ENCODE measurements around the gene MSH4.

Gene MSH4

DNA sequence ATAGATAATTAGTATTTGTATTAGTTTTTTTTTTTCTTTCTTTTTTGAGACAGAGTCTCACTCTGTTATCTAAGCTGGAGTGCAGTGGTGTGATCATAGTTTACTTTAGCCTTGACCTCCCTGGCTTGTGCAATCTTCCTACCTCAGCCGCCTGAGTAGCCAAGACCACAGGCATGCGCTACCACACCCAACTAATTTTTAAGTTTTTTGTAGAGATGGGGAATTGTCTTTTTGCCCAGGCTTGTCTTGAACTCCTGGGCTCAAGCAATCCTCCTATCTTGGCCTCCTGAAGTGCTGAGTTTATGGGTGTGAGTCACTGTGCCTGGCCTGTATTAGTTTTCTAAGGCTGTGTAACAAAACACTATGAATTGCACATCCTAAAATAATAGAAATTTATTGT is 58.3 kb downstream of the MSH4 start:
- Histone ChIP-seq H3K9me2 (ENCODE audit: low read depth, low read length) (no peaks in the 10 kb centered on the region), H3K4me2 (ENCODE audit: low read length) (no peak overlapping the region), H3K9me3 (ENCODE audit: low read length) (no peaks in the 10 kb centered on the region), H3K9ac (ENCODE audit: low read length) (no peak overlapping the region), H3K27ac (ENCODE audit: low read depth, low read length, poor library complexity, severe bottlenecking) (no peak overlapping the region), H3K79me2 (ENCODE audit: insufficient read depth, low read length) (no peaks in the 10 kb centered on the region), H3K4me3 (ENCODE audit: low read depth, low read length, poor library complexity, severe bottlenecking) (no peak overlapping the region), H3K4me1 (ENCODE audit: insufficient read depth, low read length, severe bottlenecking) (no peaks in the 10 kb centered on the region), H4K20me1 (ENCODE audit: insufficient read depth, low read length) (no peaks in the 10 kb centered on the region), H3F3A (ENCODE audit: insufficient read depth, low read length) (no peaks in the 10 kb centered on the region), H3K27me3 (ENCODE audit: insufficient read depth, low read length) (no peaks in the 10 kb centered on the region), H2AFZ (ENCODE audit: low read length) (no peak overlapping the region), H3K36me3 (ENCODE audit: insufficient read depth, low read length) (no peaks in the 10 kb centered on the region)
- TF ChIP-seq, protein P1, sequence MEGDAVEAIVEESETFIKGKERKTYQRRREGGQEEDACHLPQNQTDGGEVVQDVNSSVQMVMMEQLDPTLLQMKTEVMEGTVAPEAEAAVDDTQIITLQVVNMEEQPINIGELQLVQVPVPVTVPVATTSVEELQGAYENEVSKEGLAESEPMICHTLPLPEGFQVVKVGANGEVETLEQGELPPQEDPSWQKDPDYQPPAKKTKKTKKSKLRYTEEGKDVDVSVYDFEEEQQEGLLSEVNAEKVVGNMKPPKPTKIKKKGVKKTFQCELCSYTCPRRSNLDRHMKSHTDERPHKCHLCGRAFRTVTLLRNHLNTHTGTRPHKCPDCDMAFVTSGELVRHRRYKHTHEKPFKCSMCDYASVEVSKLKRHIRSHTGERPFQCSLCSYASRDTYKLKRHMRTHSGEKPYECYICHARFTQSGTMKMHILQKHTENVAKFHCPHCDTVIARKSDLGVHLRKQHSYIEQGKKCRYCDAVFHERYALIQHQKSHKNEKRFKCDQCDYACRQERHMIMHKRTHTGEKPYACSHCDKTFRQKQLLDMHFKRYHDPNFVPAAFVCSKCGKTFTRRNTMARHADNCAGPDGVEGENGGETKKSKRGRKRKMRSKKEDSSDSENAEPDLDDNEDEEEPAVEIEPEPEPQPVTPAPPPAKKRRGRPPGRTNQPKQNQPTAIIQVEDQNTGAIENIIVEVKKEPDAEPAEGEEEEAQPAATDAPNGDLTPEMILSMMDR (IDR thresholded peaks at IDR 0.05; ENCODE audit: low read length), result no peak
- no peak for TF ChIP-seq EZH2 (IDR thresholded peaks at IDR 0.05; ENCODE audit: borderline replicate concordance, low read length)

DNA sequence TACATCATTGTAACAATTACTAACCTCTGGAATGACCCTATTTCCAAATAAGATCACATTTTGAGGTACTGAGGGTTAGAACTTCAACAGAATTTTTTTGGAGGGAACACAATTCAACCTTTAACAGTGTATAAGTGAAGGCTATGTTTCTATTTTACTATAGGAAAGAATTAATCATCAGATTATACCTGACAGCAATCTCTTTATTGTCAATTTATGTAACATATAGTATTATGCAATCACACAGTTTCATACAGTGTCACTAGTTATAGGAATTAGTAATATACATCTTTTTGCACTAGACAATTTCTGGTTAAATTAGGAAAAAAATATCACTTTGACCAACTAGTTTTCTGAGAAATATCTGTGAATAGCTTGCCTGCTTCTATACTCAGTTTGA is 59.1 kb downstream of the MSH4 start:
- Histone ChIP-seq H3K27me3 (ENCODE audit: insufficient read depth, low read length) (no peaks in the 10 kb centered on the region), H3K9me2 (ENCODE audit: low read depth, low read length) (no peaks in the 10 kb centered on the region), H3K4me1 (ENCODE audit: insufficient read depth, low read length, severe bottlenecking) (no peaks in the 10 kb centered on the region), H3F3A (ENCODE audit: insufficient read depth, low read length) (no peaks in the 10 kb centered on the region), H3K79me2 (ENCODE audit: insufficient read depth, low read length) (no peaks in the 10 kb centered on the region), H3K4me3 (ENCODE audit: low read depth, low read length, poor library complexity, severe bottlenecking) (no peak overlapping the region), H3K36me3 (ENCODE audit: insufficient read depth, low read length) (no peaks in the 10 kb centered on the region), H4K20me1 (ENCODE audit: insufficient read depth, low read length) (no peaks in the 10 kb centered on the region), H3K9ac (ENCODE audit: low read length) (no peak overlapping the region), H3K27ac (ENCODE audit: low read depth, low read length, poor library complexity, severe bottlenecking) (no peak overlapping the region), H3K9me3 (ENCODE audit: low read length) (no peaks in the 10 kb centered on the region), H3K4me2 (ENCODE audit: low read length) (no peak overlapping the region), H2AFZ (ENCODE audit: low read length) (no peak overlapping the region)
- TF ChIP-seq EZH2 (IDR thresholded peaks at IDR 0.05; ENCODE audit: borderline replicate concordance, low read length), result no peak
- TF ChIP-seq, protein P1 (IDR thresholded peaks at IDR 0.05; ENCODE audit: low read length), result no peak

DNA sequence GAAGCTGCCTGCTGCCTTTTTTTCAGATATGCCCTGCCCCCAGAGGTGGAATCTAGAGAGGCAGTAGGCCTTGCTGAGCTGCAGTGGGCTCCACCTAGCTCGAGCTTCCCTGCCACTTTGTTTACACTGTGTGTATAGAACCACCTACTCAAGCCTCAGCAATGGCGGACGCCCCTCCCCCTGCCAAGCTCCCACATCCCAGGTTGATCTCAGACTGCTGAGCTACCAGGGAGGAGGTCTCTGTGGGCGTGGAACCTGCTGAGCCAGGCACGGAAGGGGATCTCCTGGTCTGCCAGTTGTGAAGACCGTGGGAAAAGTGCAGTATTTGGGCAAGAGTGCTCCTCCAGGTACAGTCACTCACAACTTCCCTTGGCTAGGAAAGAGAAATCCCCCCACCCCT is 65.1 kb downstream of the MSH4 start:
- Histone ChIP-seq H3K4me3 (ENCODE audit: low read depth, low read length, poor library complexity, severe bottlenecking) (no peak overlapping the region), H2AFZ (ENCODE audit: low read length) (no peak overlapping the region), H3K27me3 (ENCODE audit: insufficient read depth, low read length) (no peaks in the 10 kb centered on the region), H3K79me2 (ENCODE audit: insufficient read depth, low read length) (no peaks in the 10 kb centered on the region), H3K4me2 (ENCODE audit: low read length) (no peak overlapping the region), H3K4me1 (ENCODE audit: insufficient read depth, low read length, severe bottlenecking) (no peaks in the 10 kb centered on the region), H3K36me3 (ENCODE audit: insufficient read depth, low read length) (no peaks in the 10 kb centered on the region), H3K9me2 (ENCODE audit: low read depth, low read length) (no peaks in the 10 kb centered on the region), H3K9me3 (ENCODE audit: low read length) (no peaks in the 10 kb centered on the region), H3F3A (ENCODE audit: insufficient read depth, low read length) (no peaks in the 10 kb centered on the region), H3K27ac (ENCODE audit: low read depth, low read length, poor library complexity, severe bottlenecking) (no peak overlapping the region), H3K9ac (ENCODE audit: low read length) (no peak overlapping the region), H4K20me1 (ENCODE audit: insufficient read depth, low read length) (no peaks in the 10 kb centered on the region)
- TF ChIP-seq, protein P1 (IDR thresholded peaks at IDR 0.05; ENCODE audit: low read length), result no peak
- TF ChIP-seq EZH2 (IDR thresholded peaks at IDR 0.05; ENCODE audit: borderline replicate concordance, low read length), result no peak

Measured in OCI-LY1 (cell line).